ENCODE measurements around the gene RHBDD2. TPM values are rescaled to one million over a fixed set of nuclear protein-coding genes. Genes with fewer than 3 reads are reported as not detected.
"Not testable (repeated sequence)": the region's sequence is repeated elsewhere in the genome, so short reads cannot be mapped to it uniquely, and the experiment has no call there.

RHBDD2 gene
- polyA plus RNA-seq (2013, experiment 1 of 2), result 74.0 TPM
- polyA plus RNA-seq (2013, experiment 2 of 2), result 73.5 TPM

DNA sequence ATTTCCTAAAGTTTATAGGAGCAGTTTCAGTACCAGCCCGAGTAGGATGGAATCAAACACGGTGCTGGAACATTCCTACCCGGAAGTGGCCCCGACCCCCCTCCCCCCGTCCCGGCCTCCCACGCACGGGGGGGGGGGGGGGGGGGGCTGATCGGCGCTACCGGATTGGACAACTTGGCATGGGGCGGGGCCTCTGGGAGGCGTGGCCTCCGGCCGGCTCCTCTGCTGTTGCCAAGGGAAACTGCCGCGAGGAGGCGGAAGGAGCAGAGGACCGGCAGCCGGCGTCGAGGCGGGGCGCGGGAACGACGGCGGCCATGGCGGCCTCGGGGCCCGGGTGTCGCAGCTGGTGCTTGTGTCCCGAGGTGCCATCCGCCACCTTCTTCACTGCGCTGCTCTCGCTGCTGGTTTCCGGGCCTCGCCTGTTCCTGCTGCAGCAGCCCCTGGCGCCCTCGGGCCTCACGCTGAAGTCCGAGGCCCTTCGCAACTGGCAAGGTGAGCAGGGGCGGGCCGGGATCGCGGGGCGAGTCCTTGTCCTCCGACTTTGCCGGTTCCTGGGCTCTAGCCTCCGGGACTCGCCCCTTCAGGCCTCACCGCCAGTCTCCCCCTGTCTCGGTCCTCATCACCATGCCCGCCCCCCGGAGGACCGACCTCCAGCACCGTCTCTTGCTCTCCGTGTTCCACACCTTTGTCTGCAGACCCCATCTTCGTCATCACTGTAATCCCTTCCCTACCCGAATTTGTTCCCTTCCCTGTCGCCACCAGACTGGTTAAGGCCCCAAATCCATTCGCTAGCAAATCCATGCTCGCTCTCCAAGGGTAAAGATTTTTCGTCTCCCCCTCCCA is at the start of gene RHBDD2:
Gene RHBDD2 (plus strand): TSS at position 266 of the 843 bp plus-strand sequence. CDS start 49 bp downstream, at position 315.
- H2AK5ac ChIP-seq (ENCODE audit: low read depth, low read length), result peak within 1 kb of the TSS; percentile 74
- peak within 1 kb of the TSS; percentile 88 for H2BK5ac ChIP-seq (ENCODE audit: low read length)
- peak within 1 kb of the TSS; percentile 100 for H3K18ac ChIP-seq (ENCODE audit: low read length)
- H3K79me1 ChIP-seq (ENCODE audit: low read depth, low read length), result peaks cover 14% of the 10 kb centered on the region
- H3K4me2 ChIP-seq (ENCODE audit: insufficient read depth, low read length, poor library complexity, severe bottlenecking), result peak within 1 kb of the TSS; percentile 74
- peak within 1 kb of the TSS; percentile 60 for H3K27ac ChIP-seq (replicated peaks; ENCODE audit: low read length)
- H3K9ac ChIP-seq (ENCODE audit: low read depth, low read length, poor library complexity), result peak within 1 kb of the TSS; percentile 99
- peak within 1 kb of the TSS; percentile 92 for H2AFZ ChIP-seq (ENCODE audit: low read length)
- H2BK12ac ChIP-seq (ENCODE audit: low read length), result no peak within 1 kb of the TSS
- peak within 1 kb of the TSS; percentile 95 for H4K8ac ChIP-seq (ENCODE audit: low read depth, low read length)
- H3K4me1 ChIP-seq (ENCODE audit: control insufficient read depth in 2 of 2, insufficient read depth in 1 of 2, low read depth in 1 of 2, low read length in 2 of 2), result peaks cover 6 to 15% of the 10 kb centered on the region in 2 donors
- H3K4me3 ChIP-seq (ENCODE audit: low read length in 2 of 2), result peak within 1 kb of the TSS; percentile 82 to 98
- peak within 1 kb of the TSS; percentile 95 for H3K14ac ChIP-seq (ENCODE audit: low read length)
- peak; percentile 91 for DNase-seq (ENCODE audit: low spot score)
- peaks cover 17 to 39% of the 10 kb centered on the region in 2 donors for H3K36me3 ChIP-seq (replicated peaks in 1 of 2; ENCODE audit: control insufficient read depth in 2 of 2, insufficient read depth in 2 of 2, low read length in 2 of 2)
- H2BK120ac ChIP-seq (ENCODE audit: low read depth, low read length), result no peak within 1 kb of the TSS
- no peak within 1 kb of the TSS for H4K91ac ChIP-seq (ENCODE audit: low read depth, low read length, poor library complexity)
- no peaks in the 10 kb centered on the region for H3K9me3 ChIP-seq (replicated peaks in 1 of 2; ENCODE audit: control insufficient read depth in 2 of 2, insufficient read depth in 1 of 2, low read depth in 1 of 2, low read length in 2 of 2)
- no peaks in the 10 kb centered on the region for H3K27me3 ChIP-seq (ENCODE audit: control insufficient read depth in 3 of 3, insufficient read depth in 3 of 3, low read depth in 1 of 3, low read length in 3 of 3)
- WGBS, 2 donors (ENCODE audit: extremely low coverage in 2 of 2, insufficient read length in 2 of 2, insufficient replicate concordance in 1 of 2), result no CpG with 5 or more reads among the region's 65 CpGs
- H2BK15ac ChIP-seq (ENCODE audit: low read length), result peak within 1 kb of the TSS; percentile 70
- peak within 1 kb of the TSS; percentile 86 for H3K4ac ChIP-seq (ENCODE audit: low read length)
- peak within 1 kb of the TSS; percentile 98 for H3K23ac ChIP-seq (ENCODE audit: low read depth, low read length, poor library complexity)

DNA sequence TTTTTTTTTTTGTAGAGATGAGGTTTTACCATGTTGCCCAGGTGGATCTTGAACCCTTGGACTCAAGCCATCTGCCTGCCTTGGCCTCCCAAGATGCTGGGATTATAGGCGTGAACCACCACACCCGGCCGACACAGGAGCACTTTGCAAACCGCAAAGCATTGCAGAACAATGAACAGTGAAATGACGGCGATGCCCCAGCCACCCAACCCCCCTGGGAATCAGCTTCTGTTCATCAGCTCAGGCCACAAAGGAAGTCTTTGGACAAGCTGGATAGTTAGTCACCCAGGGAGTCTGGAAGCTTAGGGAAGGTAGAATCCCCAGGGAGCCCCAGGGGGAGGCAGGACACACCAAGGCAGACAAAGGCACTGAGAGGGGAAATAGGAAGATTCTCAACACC is 49.2 kb upstream of the RHBDD2 start:
- H3K27me3 ChIP-seq (ENCODE audit: control insufficient read depth in 3 of 3, insufficient read depth in 3 of 3, low read depth in 1 of 3, low read length in 3 of 3); H2AFZ ChIP-seq (ENCODE audit: low read length); H2BK5ac ChIP-seq (ENCODE audit: low read length); H3K23ac ChIP-seq (ENCODE audit: low read depth, low read length, poor library complexity); H3K18ac ChIP-seq (ENCODE audit: low read length); H2BK120ac ChIP-seq (ENCODE audit: low read depth, low read length); H2BK12ac ChIP-seq (ENCODE audit: low read length); H3K14ac ChIP-seq (ENCODE audit: low read length); H4K91ac ChIP-seq (ENCODE audit: low read depth, low read length, poor library complexity); H3K9me3 ChIP-seq (replicated peaks in 1 of 2; ENCODE audit: control insufficient read depth in 2 of 2, insufficient read depth in 1 of 2, low read depth in 1 of 2, low read length in 2 of 2); H3K4ac ChIP-seq (ENCODE audit: low read length); H2AK5ac ChIP-seq (ENCODE audit: low read depth, low read length); H3K4me2 ChIP-seq (ENCODE audit: insufficient read depth, low read length, poor library complexity, severe bottlenecking); H3K36me3 ChIP-seq (replicated peaks in 1 of 2; ENCODE audit: control insufficient read depth in 2 of 2, insufficient read depth in 2 of 2, low read length in 2 of 2); H3K9ac ChIP-seq (ENCODE audit: low read depth, low read length, poor library complexity); H3K4me3 ChIP-seq (ENCODE audit: low read length in 2 of 2); H3K79me1 ChIP-seq (ENCODE audit: low read depth, low read length); H2BK15ac ChIP-seq (ENCODE audit: low read length); DNase-seq (ENCODE audit: low spot score); H3K27ac ChIP-seq (replicated peaks; ENCODE audit: low read length); H3K4me1 ChIP-seq (ENCODE audit: control insufficient read depth in 2 of 2, insufficient read depth in 1 of 2, low read depth in 1 of 2, low read length in 2 of 2); H4K8ac ChIP-seq (ENCODE audit: low read depth, low read length): not testable (repeated sequence)
- no CpG with 5 or more reads among the region's 6 CpGs for WGBS, 2 donors (ENCODE audit: extremely low coverage in 2 of 2, insufficient read length in 2 of 2, insufficient replicate concordance in 1 of 2)

DNA sequence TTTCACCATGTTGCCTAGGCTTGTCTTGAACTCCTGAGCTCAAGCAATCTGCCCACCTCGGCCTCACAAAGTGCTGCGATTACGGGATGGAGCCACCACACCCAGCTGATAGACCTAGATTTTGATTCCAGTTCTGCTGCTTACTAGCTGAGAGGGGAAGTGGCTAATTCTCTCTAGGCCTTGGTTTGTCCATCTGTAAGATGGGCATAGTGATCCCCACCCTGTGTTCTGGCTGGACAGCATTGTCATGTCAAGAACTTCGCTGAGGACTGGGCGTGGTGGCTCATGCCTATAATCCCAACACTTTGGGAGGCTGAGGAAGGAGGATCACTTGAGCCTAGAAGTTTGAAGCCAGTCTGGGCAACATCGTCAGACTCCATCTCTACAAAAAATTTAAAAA is 47.9 kb upstream of the RHBDD2 start:
- no peaks in the 10 kb centered on the region for H3K79me1 ChIP-seq (ENCODE audit: low read depth, low read length)
- H2AFZ ChIP-seq (ENCODE audit: low read length), result no peak overlapping the region
- H3K18ac ChIP-seq (ENCODE audit: low read length), result no peak overlapping the region
- H2BK12ac ChIP-seq (ENCODE audit: low read length), result no peak overlapping the region
- H3K9me3 ChIP-seq (replicated peaks in 1 of 2; ENCODE audit: control insufficient read depth in 2 of 2, insufficient read depth in 1 of 2, low read depth in 1 of 2, low read length in 2 of 2), result peaks cover 0 to 1% of the 10 kb centered on the region in 2 donors
- no peak overlapping the region for H2BK5ac ChIP-seq (ENCODE audit: low read length)
- no peak overlapping the region for H2BK120ac ChIP-seq (ENCODE audit: low read depth, low read length)
- no peak overlapping the region for H3K14ac ChIP-seq (ENCODE audit: low read length)
- no peaks in the 10 kb centered on the region for H3K36me3 ChIP-seq (replicated peaks in 1 of 2; ENCODE audit: control insufficient read depth in 2 of 2, insufficient read depth in 2 of 2, low read length in 2 of 2)
- H2AK5ac ChIP-seq (ENCODE audit: low read depth, low read length), result no peak overlapping the region
- no peak overlapping the region for H2BK15ac ChIP-seq (ENCODE audit: low read length)
- no CpG with 5 or more reads among the region's 6 CpGs for WGBS, 2 donors (ENCODE audit: extremely low coverage in 2 of 2, insufficient read length in 2 of 2, insufficient replicate concordance in 1 of 2)
- H4K8ac ChIP-seq (ENCODE audit: low read depth, low read length), result no peak overlapping the region
- H4K91ac ChIP-seq (ENCODE audit: low read depth, low read length, poor library complexity), result no peak overlapping the region
- H3K4ac ChIP-seq (ENCODE audit: low read length), result no peak overlapping the region
- no peaks in the 10 kb centered on the region for H3K27me3 ChIP-seq (ENCODE audit: control insufficient read depth in 3 of 3, insufficient read depth in 3 of 3, low read depth in 1 of 3, low read length in 3 of 3)
- DNase-seq (ENCODE audit: low spot score), result no peak
- no peak overlapping the region for H3K23ac ChIP-seq (ENCODE audit: low read depth, low read length, poor library complexity)
- H3K4me1 ChIP-seq (ENCODE audit: control insufficient read depth in 2 of 2, insufficient read depth in 1 of 2, low read depth in 1 of 2, low read length in 2 of 2), result peaks cover 0 to 2% of the 10 kb centered on the region in 2 donors
- no peak overlapping the region for H3K4me2 ChIP-seq (ENCODE audit: insufficient read depth, low read length, poor library complexity, severe bottlenecking)
- H3K4me3 ChIP-seq (ENCODE audit: low read length in 2 of 2), result no peak overlapping the region
- H3K27ac ChIP-seq (replicated peaks; ENCODE audit: low read length), result no peak overlapping the region
- H3K9ac ChIP-seq (ENCODE audit: low read depth, low read length, poor library complexity), result no peak overlapping the region

DNA sequence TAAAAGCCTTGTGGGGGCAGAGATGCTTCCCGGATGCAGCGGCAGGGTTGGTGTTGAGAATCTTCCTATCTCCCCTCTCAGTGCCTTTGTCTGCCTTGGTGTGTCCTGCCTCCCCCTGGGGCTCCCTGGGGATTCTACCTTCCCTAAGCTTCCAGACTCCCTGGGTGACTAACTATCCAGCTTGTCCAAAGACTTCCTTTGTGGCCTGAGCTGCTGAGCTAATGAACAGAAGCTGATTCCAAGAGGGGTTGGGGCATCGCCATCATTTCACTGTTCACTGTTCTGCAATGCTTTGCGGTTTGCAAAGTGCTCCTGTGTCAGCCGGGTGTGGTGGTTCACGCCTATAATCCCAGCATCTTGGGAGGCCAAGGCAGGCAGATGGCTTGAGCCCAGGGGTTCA is 45.2 kb upstream of the RHBDD2 start:
- not testable (repeated sequence) for H3K9ac ChIP-seq (ENCODE audit: low read depth, low read length, poor library complexity); H3K4me1 ChIP-seq (ENCODE audit: control insufficient read depth in 2 of 2, insufficient read depth in 1 of 2, low read depth in 1 of 2, low read length in 2 of 2); H3K27me3 ChIP-seq (ENCODE audit: control insufficient read depth in 3 of 3, insufficient read depth in 3 of 3, low read depth in 1 of 3, low read length in 3 of 3); H4K91ac ChIP-seq (ENCODE audit: low read depth, low read length, poor library complexity); H3K4me3 ChIP-seq (ENCODE audit: low read length in 2 of 2); H3K79me1 ChIP-seq (ENCODE audit: low read depth, low read length); H3K9me3 ChIP-seq (replicated peaks in 1 of 2; ENCODE audit: control insufficient read depth in 2 of 2, insufficient read depth in 1 of 2, low read depth in 1 of 2, low read length in 2 of 2); H2AK5ac ChIP-seq (ENCODE audit: low read depth, low read length); H2BK5ac ChIP-seq (ENCODE audit: low read length); H2AFZ ChIP-seq (ENCODE audit: low read length); H2BK15ac ChIP-seq (ENCODE audit: low read length); H3K27ac ChIP-seq (replicated peaks; ENCODE audit: low read length); H3K18ac ChIP-seq (ENCODE audit: low read length); DNase-seq (ENCODE audit: low spot score); H3K4me2 ChIP-seq (ENCODE audit: insufficient read depth, low read length, poor library complexity, severe bottlenecking); H3K14ac ChIP-seq (ENCODE audit: low read length); H3K23ac ChIP-seq (ENCODE audit: low read depth, low read length, poor library complexity); H2BK12ac ChIP-seq (ENCODE audit: low read length); H3K36me3 ChIP-seq (replicated peaks in 1 of 2; ENCODE audit: control insufficient read depth in 2 of 2, insufficient read depth in 2 of 2, low read length in 2 of 2); H2BK120ac ChIP-seq (ENCODE audit: low read depth, low read length); H4K8ac ChIP-seq (ENCODE audit: low read depth, low read length); H3K4ac ChIP-seq (ENCODE audit: low read length)
- no CpG with 5 or more reads among the region's 6 CpGs for WGBS, 2 donors (ENCODE audit: extremely low coverage in 2 of 2, insufficient read length in 2 of 2, insufficient replicate concordance in 1 of 2)

All from neuronal stem cell (in vitro differentiated cells).